GM21619 (cell line): ENCODE measurements around the gene TUT1.
"Not testable (repeated sequence)": the region's sequence is repeated elsewhere in the genome, so short reads cannot be mapped to it uniquely, and the experiment has no call there.

Experiments used
- ATAC-seq: cut with Tn5 transposase; IDR thresholded peaks from one replicate; pipeline ENCODE4 v1.9.1; 2021; ENCODE audit not compliant: unreplicated experiment

Gene TUT1

GRCh38 chr11:62578541-62578940 lies 12.8 kb downstream of the TUT1 start:
- ATAC-seq, result no peak

GRCh38 chr11:62577046-62577714 lies 14.1 kb downstream of the TUT1 start:
- no peak for ATAC-seq

GRCh38 chr11:62575837-62576236 lies 15.5 kb downstream of the TUT1 start:
- ATAC-seq, result no peak

- no peak for ATAC-seq
These were observed 16.2 kb downstream of the TUT1 start for GRCh38 chr11:62575156-62575555.

- peak; percentile 12 for ATAC-seq
These were observed 16.8 kb downstream of the TUT1 start for GRCh38 chr11:62574363-62575071.

- peak; percentile 82 for ATAC-seq
These were observed 17.5 kb downstream of the TUT1 start, which contains the start of gene EEF1G for GRCh38 chr11:62573592-62574362. EEF1G (minus strand) TSS chr11:62573891; CDS start chr11:62573842, 49 bp downstream.

- ATAC-seq, result no peak
These were observed 18.2 kb downstream of the TUT1 start for GRCh38 chr11:62573006-62573591.

GRCh38 chr11:62572431-62572830 lies 18.9 kb downstream of the TUT1 start:
- no peak for ATAC-seq

GRCh38 chr11:62571493-62571892 lies 19.8 kb downstream of the TUT1 start:
- not testable (repeated sequence) for ATAC-seq

- ATAC-seq, result not testable (repeated sequence)
These were observed 20.4 kb downstream of the TUT1 start for GRCh38 chr11:62570903-62571302.

GRCh38 chr11:62569611-62570010 lies 21.7 kb downstream of the TUT1 start:
- ATAC-seq, result no peak

GRCh38 chr11:62567018-62567633 lies 24.2 kb downstream of the TUT1 start:
- no peak for ATAC-seq

GRCh38 chr11:62566247-62566646 lies 25.1 kb downstream of the TUT1 start:
- no peak for ATAC-seq

GRCh38 chr11:62565100-62565802 lies 26.1 kb downstream of the TUT1 start:
- no peak for ATAC-seq

GRCh38 chr11:62561677-62562230 lies 29.6 kb downstream of the TUT1 start:
- not testable (repeated sequence) for ATAC-seq

- ATAC-seq, result no peak
These were observed 30.7 kb downstream of the TUT1 start for GRCh38 chr11:62560566-62561103.

- not testable (repeated sequence) for ATAC-seq
These were observed 31.7 kb downstream of the TUT1 start for GRCh38 chr11:62559626-62560025.

GRCh38 chr11:62559204-62559603 lies 32.1 kb downstream of the TUT1 start:
- ATAC-seq, result no peak

- ATAC-seq, result no peak
These were observed 32.7 kb downstream of the TUT1 start for GRCh38 chr11:62558669-62559068.
